Putamen (tissue), 1 donor: ENCODE results near the gene EXOC6.

Experiments
- DNase-seq: peaks from one replicate; pipeline ENCODE4 v3.0.0-alpha.2; 2016; ENCODE audit warnings: low spot score

Gene EXOC6

GRCh38 chr10:93026072-93026471 lies 177.8 kb downstream of the EXOC6 start:
- no peak for DNase-seq

- DNase-seq: no peak
Observed at GRCh38 chr10:93027508-93027907, 179.2 kb downstream of the EXOC6 start.

- DNase-seq: no peak
Observed at GRCh38 chr10:93028883-93029282, 180.6 kb downstream of the EXOC6 start.

GRCh38 chr10:93030409-93030808 lies 182.1 kb downstream of the EXOC6 start:
- DNase-seq: no peak

GRCh38 chr10:93032105-93032808 lies 183.9 kb downstream of the EXOC6 start:
- DNase-seq: no peak

GRCh38 chr10:93032809-93033137 lies 184.5 kb downstream of the EXOC6 start:
- no peak for DNase-seq

GRCh38 chr10:93034426-93034825 lies 186.1 kb downstream of the EXOC6 start:
- no peak for DNase-seq

- no peak for DNase-seq
Observed at GRCh38 chr10:93039110-93039509, 190.8 kb downstream of the EXOC6 start.

- no peak for DNase-seq
Observed at GRCh38 chr10:93039721-93040120, 191.4 kb downstream of the EXOC6 start.

- no peak for DNase-seq
Observed at GRCh38 chr10:93054486-93054885, 206.2 kb downstream of the EXOC6 start.

GRCh38 chr10:93058139-93058538 lies 209.8 kb downstream of the EXOC6 start:
- no peak for DNase-seq

GRCh38 chr10:93059975-93060886 lies 211.9 kb downstream of the EXOC6 start, which contains the start of gene CYP26C1:
Gene CYP26C1 (plus strand): TSS chr10:93060798. CDS start chr10:93061264, 466 bp downstream.
- no peak for DNase-seq

- DNase-seq: no peak
Observed at GRCh38 chr10:93060887-93061593, 212.7 kb downstream of the EXOC6 start.

GRCh38 chr10:93061594-93062513 lies 213.5 kb downstream of the EXOC6 start:
- DNase-seq: no peak

GRCh38 chr10:93062514-93063143 lies 214.3 kb downstream of the EXOC6 start:
- no peak for DNase-seq

GRCh38 chr10:93063144-93063976 lies 215.0 kb downstream of the EXOC6 start:
- DNase-seq: no peak

- DNase-seq: no peak
Observed at GRCh38 chr10:93063977-93064660, 215.8 kb downstream of the EXOC6 start.

- DNase-seq: no peak
Observed at GRCh38 chr10:93064874-93065660, 216.7 kb downstream of the EXOC6 start.
